ENCODE measurements around the gene INAFM1.
"Not testable (repeated sequence)": the region's sequence is repeated elsewhere in the genome, so short reads cannot be mapped to it uniquely, and the experiment has no call there.

The INAFM1 gene

DNA sequence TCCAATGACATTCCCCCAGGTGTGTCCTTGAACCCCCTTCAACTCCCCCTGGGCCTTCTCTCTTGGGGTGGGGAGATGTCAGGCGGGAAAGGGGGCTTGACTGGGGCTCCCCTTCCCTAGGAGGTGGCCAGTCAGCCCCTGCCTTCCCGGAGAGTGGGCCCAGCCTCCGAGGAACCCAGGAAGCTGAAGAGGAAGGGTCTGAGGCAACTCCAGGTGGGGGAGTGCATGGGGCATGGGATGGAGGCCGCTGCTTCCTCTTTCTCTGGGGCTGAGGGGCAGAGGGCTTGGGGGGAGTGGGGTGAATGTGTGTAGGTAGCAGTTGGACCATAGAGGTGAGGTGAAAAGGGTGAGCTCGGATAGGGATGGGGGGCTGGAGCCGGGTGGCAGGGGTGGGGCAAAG lies 2.7 kb upstream of the INAFM1 start:
- no peak for DNase-seq

- no peak for DNase-seq
Observed at GRCh38 chr19:47272448-47273312, 2.0 kb upstream of the INAFM1 start.

- peak; percentile 95 for DNase-seq
Observed at GRCh38 chr19:47273313-47274070, 1.2 kb upstream of the INAFM1 start.

- DNase-seq, result peak; percentile 33
Observed at GRCh38 chr19:47274891-47275761, 441 bp downstream of the INAFM1 start.

- peak; percentile 59 for DNase-seq
Observed at GRCh38 chr19:47275791-47276461, 1.2 kb downstream of the INAFM1 start.

DNA sequence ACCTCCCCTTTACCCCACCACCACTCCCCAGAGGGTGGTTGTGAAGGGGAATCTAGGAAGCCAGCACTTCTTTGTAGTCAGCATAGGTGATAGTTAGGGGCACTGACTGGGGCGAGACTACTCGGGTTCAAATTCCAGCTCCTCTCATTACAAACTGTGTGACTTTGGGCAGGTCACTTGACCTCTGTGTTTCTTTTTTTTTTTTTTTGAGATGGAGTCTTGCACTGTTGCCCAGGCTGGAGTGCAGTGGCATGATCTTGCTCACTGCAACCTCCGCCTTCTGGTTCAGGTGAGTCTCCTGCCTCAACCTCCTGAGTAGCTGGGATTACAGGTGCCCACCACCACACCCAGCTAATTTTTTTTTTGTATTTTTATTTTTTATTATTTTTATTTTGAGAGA lies 1.8 kb downstream of the INAFM1 start:
- DNase-seq, result not testable (repeated sequence)

DNA sequence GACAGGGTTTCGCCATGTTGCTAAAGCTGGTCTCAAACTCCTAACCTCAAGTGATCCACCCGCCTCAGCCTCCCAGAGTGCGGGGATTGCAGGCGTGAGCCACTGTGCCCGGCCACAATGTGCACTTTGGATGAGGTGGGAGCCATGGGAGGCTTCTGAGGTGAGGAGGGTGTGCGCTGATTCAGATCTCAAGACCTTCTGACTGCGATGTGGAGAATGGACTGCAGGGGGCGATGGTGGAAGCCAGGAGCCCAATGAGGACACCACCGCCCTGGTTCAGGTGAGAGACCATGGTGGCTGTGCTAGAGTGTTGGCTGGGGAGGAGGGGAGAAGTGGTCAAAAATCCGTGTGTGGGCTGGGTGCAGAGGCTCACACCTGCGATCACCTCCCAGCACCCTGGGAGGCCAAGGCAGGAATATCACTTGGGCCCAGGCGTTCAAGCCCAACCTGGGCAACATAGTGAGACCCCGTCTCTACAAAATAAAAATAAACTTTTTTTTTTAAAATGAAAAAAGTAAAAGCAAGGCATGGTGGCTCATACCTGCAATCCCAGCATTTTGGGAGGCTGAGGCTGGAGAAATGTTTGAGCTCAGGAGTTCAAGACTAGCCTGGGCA lies 5.6 kb downstream of the INAFM1 start:
- peak; percentile 32 for DNase-seq

GRCh38 chr19:47283405-47284059 lies 8.8 kb downstream of the INAFM1 start:
- DNase-seq, result no peak

GRCh38 chr19:47284324-47284899 lies 9.7 kb downstream of the INAFM1 start:
- peak; percentile 61 for DNase-seq

DNA sequence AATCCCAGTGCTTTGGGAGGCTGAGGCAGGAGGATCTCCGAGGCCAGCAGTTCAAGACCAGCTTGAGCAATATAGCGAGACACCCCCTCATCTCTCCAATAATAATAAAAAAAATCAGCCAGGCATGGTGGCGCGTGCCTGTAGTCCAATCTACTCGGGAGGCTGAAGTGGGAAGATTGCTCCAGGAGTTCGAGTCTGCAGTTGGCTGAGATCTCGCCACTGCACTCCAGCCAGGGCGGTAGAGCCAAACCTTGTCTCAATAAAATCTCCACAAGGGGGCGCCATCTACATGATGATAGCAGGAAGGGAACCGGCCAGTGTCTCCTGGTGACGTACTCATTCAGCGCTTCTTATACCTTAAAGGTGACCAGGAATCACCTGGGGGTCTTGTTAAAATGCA lies 21.4 kb downstream of the INAFM1 start:
- peak; percentile 72 for DNase-seq

- not testable (repeated sequence) for DNase-seq
Observed at GRCh38 chr19:47300867-47301266, 26.2 kb downstream of the INAFM1 start.

GRCh38 chr19:47302249-47302648 lies 27.6 kb downstream of the INAFM1 start:
- no peak for DNase-seq

DNA sequence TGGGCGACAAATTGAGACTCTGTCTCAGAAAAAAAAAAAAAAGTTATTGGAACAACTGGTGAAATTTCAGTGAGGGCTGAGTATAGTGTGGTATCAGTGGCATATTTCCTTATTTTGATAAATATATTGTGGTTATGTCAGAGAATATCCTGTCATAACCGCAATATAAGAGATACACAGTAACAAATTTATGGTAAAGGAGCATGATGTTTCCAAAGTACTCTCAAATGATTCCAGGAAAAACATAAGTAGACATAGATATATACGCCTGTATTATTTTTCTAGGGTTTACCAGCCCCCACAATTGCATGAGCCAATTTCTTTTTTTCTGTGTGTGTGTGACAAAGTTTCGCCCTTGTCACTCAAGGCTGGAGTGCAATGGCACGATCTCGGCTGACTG lies 29.3 kb downstream of the INAFM1 start:
- no peak for DNase-seq

- DNase-seq, result peak; percentile 91
Observed at GRCh38 chr19:47305309-47305751, 30.6 kb downstream of the INAFM1 start.

DNA sequence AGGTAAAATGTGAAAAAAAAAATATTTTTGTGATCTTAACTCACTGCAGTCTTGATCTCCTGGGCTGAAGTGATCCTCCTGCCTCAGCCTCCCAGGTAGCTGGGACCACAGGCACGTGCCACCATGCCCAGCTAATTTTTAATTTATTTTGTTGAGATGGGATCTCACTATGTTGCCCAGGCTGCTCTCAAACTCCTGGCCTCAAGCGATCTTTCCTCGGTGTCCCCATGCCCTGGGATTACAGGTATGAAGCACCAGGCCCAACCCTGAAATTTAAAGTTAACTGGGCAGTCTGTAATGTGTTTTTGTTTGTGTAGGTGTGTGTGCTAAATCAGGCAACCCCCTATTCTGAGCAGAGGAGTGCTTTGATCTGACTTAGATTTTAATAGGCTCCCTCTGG lies 31.6 kb downstream of the INAFM1 start:
- DNase-seq, result no peak

DNA sequence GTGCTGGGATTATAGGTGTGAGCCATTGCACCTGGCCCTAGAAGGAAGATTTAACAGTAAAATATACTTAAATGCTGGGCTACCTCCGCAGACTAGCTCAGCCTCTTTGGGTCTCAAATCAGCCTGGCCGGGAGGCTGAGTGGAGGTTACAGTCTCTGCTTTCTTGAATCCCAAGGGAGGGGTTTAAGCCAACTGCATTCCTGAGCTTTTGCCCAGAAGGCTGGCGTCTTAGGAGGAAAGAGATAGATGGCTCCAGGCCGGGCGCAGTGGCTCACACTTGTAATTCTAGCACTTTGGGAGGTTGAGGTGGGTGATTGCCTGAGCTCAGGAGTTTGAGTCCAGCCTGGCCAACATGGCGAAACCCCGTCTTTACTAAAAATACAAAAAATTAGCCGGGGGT lies 34.4 kb downstream of the INAFM1 start:
- peak; percentile 18 for DNase-seq

DNA sequence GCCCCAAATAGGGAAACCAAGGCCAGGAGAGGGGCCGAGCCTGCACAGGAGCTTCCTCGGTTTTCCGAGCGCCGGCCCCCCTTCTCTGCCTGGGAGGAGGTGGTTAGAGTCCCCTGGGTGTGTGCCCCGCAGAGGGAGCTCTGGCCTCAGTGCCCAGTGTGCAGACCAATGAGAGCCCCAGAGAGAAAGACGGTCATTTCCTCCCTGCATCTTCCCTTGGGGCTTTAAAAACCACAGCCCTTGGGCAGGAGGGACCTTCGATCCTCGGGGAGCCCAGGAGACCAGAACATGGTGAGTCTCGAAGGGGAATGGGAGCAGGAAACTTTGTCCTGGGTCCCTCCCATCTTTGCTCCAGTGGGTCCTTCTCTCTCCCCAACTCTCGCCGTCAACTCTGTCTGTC lies 34.9 kb downstream of the INAFM1 start, which contains the start of gene C5AR1:
C5AR1 (plus strand) TSS at position 254 of the 400 bp plus-strand sequence; CDS start at position 289, 35 bp downstream.
- DNase-seq, result no peak

DNA sequence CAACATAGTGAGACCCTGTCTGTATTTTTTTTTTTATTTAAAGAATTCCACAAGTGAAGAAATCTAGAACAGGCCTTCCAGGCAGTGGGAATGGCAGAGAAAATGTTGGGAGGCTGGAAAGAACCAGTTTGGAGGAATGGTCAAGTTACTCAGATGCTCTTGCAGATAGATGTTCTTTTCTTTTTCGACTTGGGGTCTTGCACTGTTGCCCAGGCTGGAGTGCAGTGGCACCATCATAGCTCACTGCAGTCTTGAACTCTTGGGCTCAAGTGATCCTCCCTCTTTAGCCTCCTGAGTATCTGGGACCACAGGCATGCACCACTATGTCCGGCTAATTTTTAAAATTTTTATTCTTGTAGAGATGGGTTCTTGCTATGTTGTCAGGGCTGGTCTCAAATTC lies 35.6 kb downstream of the INAFM1 start:
- DNase-seq, result no peak

DNA sequence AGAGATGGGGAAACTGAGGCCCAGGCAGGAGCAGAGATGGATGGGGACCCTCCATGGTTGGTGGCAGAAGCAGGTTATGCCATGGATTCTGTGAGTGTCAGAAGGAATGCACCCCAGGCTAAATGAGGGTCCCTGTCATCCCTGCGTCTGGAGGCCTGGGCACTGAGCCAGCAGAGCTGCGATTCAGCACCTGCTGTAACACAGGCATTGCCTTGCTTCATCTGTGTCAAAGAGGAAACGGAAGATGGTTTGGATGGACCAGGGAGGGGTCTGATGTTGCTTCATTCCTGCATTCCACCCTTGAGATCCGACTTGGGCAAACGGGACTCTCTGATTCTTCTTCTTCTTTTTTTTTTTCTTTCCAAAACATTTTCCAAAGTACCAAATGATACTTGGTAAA lies 36.1 kb downstream of the INAFM1 start:
- DNase-seq, result peak; percentile 48

GRCh38 chr19:47312366-47313006 lies 37.8 kb downstream of the INAFM1 start:
- no peak for DNase-seq
